Lower leg skin (tissue), 3 donors: ENCODE data around the gene ABCC5.

Source experiments
- POLR2A ChIP-seq, 2 donors: fragments of 450-650 bp; IDR thresholded peaks; one replicate each; pipeline ENCODE4 v1.6.1; 2016 to 2017; ENCODE audit warnings: antibody characterized with exemption in 2 of 2, mild to moderate bottlenecking in 1 of 2, moderate library complexity in 1 of 2
- TF ChIP-seq, protein P1 (sequence below), 3 donors: fragments of 450-650 bp; IDR thresholded peaks; one replicate each; pipeline ENCODE4 v1.5.1; 2016; ENCODE audit warnings: antibody characterized with exemption in 3 of 3, mild to moderate bottlenecking in 3 of 3, moderate library complexity in 2 of 3

- TF ChIP-seq, protein P1, sequence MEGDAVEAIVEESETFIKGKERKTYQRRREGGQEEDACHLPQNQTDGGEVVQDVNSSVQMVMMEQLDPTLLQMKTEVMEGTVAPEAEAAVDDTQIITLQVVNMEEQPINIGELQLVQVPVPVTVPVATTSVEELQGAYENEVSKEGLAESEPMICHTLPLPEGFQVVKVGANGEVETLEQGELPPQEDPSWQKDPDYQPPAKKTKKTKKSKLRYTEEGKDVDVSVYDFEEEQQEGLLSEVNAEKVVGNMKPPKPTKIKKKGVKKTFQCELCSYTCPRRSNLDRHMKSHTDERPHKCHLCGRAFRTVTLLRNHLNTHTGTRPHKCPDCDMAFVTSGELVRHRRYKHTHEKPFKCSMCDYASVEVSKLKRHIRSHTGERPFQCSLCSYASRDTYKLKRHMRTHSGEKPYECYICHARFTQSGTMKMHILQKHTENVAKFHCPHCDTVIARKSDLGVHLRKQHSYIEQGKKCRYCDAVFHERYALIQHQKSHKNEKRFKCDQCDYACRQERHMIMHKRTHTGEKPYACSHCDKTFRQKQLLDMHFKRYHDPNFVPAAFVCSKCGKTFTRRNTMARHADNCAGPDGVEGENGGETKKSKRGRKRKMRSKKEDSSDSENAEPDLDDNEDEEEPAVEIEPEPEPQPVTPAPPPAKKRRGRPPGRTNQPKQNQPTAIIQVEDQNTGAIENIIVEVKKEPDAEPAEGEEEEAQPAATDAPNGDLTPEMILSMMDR (IDR thresholded peaks at IDR 0.05), result no peak
- no peak for TF ChIP-seq POLR2A (IDR thresholded peaks at IDR 0.05)
Observed at GRCh38 chr3:183871541-183871940, 146.1 kb downstream of the ABCC5 start.
